NT2/D1 (cell line): ENCODE results near the gene CDH13.

Source experiments
- YY1 ChIP-seq: IDR thresholded peaks from 2 replicates; pipeline ENCODE4 v1.6.1; 2011; ENCODE audit not compliant: insufficient read length, insufficient read depth
- ZNF274 ChIP-seq: IDR thresholded peaks from 2 replicates; pipeline ENCODE4 v1.6.1; 2011; ENCODE audit warnings: mild to moderate bottlenecking, low read depth, low read length

DNA sequence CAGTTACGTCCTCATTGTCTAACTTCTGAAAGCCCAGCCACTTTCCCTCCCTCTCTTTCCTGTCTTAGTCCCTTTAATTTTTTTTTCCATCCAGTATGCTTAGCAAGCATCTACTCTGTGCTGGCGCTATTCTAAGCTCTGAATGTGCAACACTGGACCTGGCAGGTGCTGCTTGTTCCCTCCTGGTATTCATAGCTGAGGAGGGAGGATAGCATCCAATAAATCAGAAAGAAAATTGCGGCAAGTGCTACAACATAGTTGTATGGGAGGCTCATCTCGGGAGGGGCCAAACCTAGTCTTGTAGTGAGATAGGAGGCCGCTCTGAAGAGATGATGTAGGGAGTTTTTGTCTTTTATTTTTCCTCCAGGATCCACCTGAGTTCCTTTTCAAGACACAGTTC, 723.7 kb downstream of the CDH13 start:
- no peak for TF ChIP-seq YY1
- no peak for TF ChIP-seq ZNF274
